ENCODE measurements around the gene CDH24. TPM values are rescaled to one million over a fixed set of nuclear protein-coding genes. Genes with fewer than 3 reads are reported as not detected.

Gene CDH24
- total and polyA plus RNA-seq, 2 of the 13 experiments (the other 11 are each of a cell fraction or from before 2014, with no cell fraction given): 0.69 to 0.99 TPM

GRCh38 chr14:23006544-23007419, 50.5 kb downstream of the CDH24 start (continued):
- TF ChIP-seq EP300 (IDR thresholded peaks at IDR 0.05; ENCODE audit: low read depth in 2 of 2, low read length in 2 of 2) (peak in 1 of 2 experiments; percentile 9; a peak in 3 of 4 replicates), EP300 (CRISPR knock-in tag; IDR thresholded peaks at IDR 0.05; ENCODE audit: borderline replicate concordance) (peak; percentile 79), ATRX (CRISPR knock-in tag; IDR thresholded peaks at IDR 0.05; ENCODE audit: borderline replicate concordance) (peak; percentile 95; the same call in 1 of the 2 replicates), CBFB (CRISPR knock-in tag; IDR thresholded peaks at IDR 0.05) (peak; percentile 98), ZNF124 (CRISPR knock-in tag; IDR thresholded peaks at IDR 0.05) (peak; percentile 99), TGIF2 (CRISPR knock-in tag; IDR thresholded peaks at IDR 0.05) (peak; percentile 92), RFXAP (CRISPR knock-in tag; IDR thresholded peaks at IDR 0.05; ENCODE audit: borderline replicate concordance) (peak; percentile 98), TARDBP (CRISPR knock-in tag; IDR thresholded peaks at IDR 0.05) (peak; percentile 99), ZSCAN25 (CRISPR knock-in tag; IDR thresholded peaks at IDR 0.05) (peak; percentile 95), CAMTA2 (CRISPR knock-in tag; IDR thresholded peaks at IDR 0.05; ENCODE audit: borderline replicate concordance) (peak; percentile 99), ZNF432 (CRISPR knock-in tag; IDR thresholded peaks at IDR 0.05; ENCODE audit: borderline replicate concordance) (0 out of 2 replicates have a peak, but pooled peaks have one; percentile 70), ZNF530 (CRISPR knock-in tag; IDR thresholded peaks at IDR 0.05; ENCODE audit: low read depth) (peak; percentile 92; the same call in 1 of the 2 replicates), KDM6A (CRISPR knock-in tag; IDR thresholded peaks at IDR 0.05; ENCODE audit: low read depth) (peak; percentile 58; the same call in 1 of the 2 replicates), ZNF597 (CRISPR knock-in tag; IDR thresholded peaks at IDR 0.05) (no peak), ZNF503 (CRISPR knock-in tag; IDR thresholded peaks at IDR 0.05) (peak; percentile 94), ISX (CRISPR knock-in tag; conservative IDR thresholded peaks at IDR 0.05) (peak; percentile 88), KLF16 (CRISPR knock-in tag; IDR thresholded peaks at IDR 0.05) (peak; percentile 61 to 100; a peak in 3 of 4 replicates), ZSCAN9 (CRISPR knock-in tag; IDR thresholded peaks at IDR 0.05; ENCODE audit: borderline replicate concordance) (peak; percentile 95), MED8 (CRISPR knock-in tag; IDR thresholded peaks at IDR 0.05; ENCODE audit: insufficient replicate concordance) (peak; percentile 96), ZMYM4 (CRISPR knock-in tag; IDR thresholded peaks at IDR 0.05) (peak; percentile 97)
- TF ChIP-seq, protein P1, sequence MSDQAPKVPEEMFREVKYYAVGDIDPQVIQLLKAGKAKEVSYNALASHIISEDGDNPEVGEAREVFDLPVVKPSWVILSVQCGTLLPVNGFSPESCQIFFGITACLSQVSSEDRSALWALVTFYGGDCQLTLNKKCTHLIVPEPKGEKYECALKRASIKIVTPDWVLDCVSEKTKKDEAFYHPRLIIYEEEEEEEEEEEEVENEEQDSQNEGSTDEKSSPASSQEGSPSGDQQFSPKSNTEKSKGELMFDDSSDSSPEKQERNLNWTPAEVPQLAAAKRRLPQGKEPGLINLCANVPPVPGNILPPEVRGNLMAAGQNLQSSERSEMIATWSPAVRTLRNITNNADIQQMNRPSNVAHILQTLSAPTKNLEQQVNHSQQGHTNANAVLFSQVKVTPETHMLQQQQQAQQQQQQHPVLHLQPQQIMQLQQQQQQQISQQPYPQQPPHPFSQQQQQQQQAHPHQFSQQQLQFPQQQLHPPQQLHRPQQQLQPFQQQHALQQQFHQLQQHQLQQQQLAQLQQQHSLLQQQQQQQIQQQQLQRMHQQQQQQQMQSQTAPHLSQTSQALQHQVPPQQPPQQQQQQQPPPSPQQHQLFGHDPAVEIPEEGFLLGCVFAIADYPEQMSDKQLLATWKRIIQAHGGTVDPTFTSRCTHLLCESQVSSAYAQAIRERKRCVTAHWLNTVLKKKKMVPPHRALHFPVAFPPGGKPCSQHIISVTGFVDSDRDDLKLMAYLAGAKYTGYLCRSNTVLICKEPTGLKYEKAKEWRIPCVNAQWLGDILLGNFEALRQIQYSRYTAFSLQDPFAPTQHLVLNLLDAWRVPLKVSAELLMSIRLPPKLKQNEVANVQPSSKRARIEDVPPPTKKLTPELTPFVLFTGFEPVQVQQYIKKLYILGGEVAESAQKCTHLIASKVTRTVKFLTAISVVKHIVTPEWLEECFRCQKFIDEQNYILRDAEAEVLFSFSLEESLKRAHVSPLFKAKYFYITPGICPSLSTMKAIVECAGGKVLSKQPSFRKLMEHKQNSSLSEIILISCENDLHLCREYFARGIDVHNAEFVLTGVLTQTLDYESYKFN (CRISPR knock-in tag; conservative IDR thresholded peaks at IDR 0.05): peak; percentile 84
- TF ChIP-seq, protein P2, sequence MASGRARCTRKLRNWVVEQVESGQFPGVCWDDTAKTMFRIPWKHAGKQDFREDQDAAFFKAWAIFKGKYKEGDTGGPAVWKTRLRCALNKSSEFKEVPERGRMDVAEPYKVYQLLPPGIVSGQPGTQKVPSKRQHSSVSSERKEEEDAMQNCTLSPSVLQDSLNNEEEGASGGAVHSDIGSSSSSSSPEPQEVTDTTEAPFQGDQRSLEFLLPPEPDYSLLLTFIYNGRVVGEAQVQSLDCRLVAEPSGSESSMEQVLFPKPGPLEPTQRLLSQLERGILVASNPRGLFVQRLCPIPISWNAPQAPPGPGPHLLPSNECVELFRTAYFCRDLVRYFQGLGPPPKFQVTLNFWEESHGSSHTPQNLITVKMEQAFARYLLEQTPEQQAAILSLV (CRISPR knock-in tag; IDR thresholded peaks at IDR 0.05; ENCODE audit: borderline replicate concordance): peak; percentile 100
